SIG-M5 treated with dmso at 0.1 percent for 504 hours (cell line): Measurements from ENCODE around the gene CYTH4.
"Not testable (repeated sequence)": the region's sequence is repeated elsewhere in the genome, so short reads cannot be mapped to it uniquely, and the experiment has no call there.

Experiments used
- DNase-seq: peaks from one replicate; lab custom pipeline; 2025; ENCODE audit not compliant: unreplicated experiment; lab: John Stamatoyannopoulos, UW

CYTH4 gene

GRCh38 chr22:37325039-37325395, 42.7 kb downstream of the CYTH4 start:
- DNase-seq = no peak

DNA sequence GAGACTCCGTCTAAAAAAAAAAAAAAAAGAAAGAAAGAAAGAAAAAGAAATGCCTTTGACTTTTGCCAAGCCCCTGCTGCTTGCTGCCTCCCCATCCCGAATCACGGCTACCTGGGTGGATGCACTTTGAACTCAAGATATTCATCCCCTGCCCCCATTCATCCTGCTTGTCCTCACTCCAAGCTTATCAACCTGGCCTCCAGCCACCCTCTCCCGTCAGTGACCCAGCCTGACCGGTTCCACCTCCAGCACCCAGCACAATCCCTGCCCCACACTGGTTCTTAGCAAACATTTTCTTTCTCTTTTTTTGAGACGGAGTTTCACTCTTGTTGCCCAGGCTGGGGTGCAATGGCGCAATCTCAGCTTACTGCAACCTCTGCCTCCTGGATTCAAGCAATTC, 44.4 kb downstream of the CYTH4 start:
- no peak for DNase-seq

- no peak for DNase-seq
Observed at GRCh38 chr22:37328017-37328416, 45.7 kb downstream of the CYTH4 start.

DNA sequence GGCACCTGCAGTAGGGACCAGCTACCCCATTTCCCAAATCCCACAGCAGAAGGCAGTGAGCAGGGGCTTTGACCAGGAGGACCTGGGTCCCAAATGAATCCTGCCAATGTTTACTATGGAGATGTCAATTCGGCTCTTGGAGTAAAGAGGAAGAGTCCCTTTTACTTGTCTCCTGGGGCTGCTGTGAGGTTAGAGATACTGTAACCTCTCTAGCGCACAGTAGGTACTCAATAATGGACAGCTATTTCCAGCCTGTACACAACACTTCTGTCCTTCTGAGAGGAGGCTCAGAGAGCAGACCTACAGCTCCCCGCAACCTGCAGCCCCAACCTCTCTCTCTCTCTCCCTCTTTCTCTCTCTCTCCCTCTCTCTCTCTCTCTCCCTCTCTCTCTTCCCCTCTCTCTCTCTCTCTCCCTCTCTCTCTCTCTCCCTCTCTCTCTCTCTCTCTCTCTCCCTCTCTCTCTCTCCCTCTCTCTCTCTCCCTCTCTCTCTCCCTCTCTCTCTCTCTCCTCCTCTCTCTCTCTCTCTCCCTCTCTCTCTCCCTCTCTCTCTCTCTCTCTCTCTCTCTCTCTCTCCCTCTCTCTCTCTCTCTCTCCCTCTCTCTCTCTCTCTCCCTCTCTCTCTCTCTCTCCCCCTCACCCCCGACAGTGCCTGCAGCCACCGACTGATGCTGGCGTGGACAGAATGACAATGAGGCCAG, 46.4 kb downstream of the CYTH4 start:
- DNase-seq = not testable (repeated sequence)

GRCh38 chr22:37329238-37330140, 47.2 kb downstream of the CYTH4 start:
- no peak for DNase-seq

DNA sequence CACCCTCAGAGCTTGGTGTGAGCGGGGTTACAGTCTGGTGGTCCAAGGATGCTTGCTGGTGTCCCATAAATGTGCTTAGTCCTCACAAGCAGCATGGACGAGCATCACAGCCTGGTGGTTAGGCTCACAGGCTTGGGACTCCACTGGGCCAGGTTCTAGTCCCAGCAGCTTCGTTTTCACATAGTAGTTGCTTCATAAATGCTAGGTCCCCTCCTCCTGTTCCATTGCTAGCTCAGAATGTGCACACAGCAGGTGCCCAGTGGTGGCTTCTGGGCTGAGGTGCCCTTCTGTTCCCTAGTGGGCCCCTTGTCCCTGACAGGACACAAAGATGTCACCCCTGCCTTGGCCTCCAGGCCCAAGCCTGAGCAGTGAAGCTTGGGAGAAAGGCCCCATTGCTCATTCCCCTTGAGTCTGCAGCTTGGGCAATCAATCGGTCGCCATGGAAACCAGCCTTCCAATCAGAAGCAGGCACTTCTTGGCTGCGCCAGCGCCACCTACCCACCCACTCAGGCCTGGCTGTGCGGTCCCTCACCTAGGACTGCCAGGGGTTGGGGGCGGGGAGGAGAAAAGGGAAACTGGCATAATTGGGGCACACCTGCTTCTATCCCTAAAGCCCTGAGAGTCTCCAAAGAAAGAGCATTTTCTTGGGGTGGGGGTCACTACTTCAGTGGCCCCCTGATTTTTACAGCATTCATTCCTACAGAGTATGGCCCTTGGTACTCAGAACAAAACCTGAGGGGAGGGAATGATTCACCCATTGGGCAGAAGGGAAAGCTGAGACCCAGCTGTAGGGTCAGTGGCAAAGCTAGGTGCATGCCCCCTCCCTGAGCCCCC, 48.1 kb downstream of the CYTH4 start:
- peak; percentile 70 for DNase-seq

DNA sequence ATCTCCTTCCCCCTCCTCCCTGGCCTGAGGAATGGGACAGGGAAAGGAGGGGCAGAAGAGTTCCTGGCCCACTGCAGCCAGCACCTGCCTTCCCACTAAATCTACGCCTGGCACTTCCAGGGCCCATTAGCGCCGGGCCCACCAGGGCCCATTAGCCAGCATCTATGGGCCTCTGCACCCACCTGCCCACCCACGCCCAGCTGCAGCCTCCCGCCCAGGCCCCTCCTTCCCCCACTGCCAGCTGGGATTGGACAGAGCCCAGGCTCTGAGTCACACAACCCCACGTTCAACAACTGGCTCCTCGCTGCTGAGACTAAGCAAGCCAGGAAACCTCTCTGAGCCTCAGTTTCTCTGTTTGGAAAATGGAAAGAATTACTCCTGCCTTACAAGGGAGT, 48.7 kb downstream of the CYTH4 start:
- no peak for DNase-seq

DNA sequence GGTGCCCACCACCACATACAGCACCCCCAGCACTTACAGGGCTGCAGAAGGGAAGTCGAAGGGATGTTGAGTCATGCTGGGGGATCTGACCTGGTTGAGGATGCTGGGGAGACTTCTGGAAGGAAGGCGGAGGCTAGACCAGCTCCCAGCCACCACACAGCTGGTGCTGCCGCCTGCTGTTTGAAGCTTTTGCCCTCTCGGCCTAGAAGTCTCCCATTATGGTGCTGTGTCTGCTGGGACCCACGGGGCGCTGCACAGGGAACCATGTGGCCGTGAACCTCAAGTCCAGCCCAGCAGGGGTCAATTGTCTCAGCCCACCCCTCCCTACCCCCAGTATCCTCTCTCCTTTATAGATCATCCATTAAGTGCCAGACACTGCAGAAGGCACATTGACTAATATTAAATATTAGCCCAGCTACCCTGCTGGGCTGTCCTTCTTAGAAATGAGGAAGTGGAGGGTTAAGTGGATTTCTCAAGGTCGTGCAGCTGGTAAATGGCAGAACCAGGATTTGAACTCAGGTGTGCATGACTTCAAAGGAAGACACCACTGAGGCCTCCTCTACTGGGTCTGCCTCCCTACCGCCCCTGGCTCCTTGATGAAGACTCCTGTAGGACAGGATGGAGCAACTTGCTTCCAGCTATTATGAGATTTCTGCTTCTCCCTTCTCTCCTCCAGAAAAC, 49.7 kb downstream of the CYTH4 start:
- peak; percentile 15 for DNase-seq

DNA sequence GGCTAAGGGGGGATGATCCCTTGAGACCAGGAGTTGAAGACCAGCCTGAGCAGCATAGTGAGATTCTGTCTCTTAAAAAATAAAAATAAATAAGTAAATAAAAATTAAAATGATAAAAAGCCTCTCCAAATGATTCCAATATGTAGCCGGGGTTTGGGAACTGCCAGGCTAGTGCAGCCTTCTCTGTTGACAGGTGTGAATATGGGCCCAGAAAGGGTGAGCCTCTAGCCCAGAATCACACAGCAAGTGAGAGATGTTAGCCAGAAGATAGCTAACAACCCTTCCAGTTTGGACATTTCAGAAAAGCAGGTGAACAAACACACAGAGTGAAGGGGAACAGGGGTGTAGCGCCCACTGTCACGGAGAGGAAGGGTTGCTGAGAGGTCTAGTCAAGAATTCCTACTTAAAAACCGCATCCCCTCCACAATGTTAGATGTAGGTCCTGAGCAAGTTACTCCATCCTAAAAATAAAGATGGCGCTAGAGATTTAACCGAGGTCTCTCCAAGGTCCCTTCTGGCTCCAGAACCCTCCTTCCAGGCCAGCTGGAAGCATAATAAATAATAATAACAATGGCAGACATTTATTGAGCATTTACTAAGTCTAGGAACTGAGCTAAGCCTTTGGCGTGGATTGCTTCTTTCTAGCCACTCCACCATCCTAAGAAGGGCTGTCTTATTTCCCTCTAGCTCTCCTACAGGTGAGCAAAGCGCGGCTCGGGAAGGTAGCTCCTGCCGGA, 51.6 kb downstream of the CYTH4 start:
- DNase-seq = no peak

DNA sequence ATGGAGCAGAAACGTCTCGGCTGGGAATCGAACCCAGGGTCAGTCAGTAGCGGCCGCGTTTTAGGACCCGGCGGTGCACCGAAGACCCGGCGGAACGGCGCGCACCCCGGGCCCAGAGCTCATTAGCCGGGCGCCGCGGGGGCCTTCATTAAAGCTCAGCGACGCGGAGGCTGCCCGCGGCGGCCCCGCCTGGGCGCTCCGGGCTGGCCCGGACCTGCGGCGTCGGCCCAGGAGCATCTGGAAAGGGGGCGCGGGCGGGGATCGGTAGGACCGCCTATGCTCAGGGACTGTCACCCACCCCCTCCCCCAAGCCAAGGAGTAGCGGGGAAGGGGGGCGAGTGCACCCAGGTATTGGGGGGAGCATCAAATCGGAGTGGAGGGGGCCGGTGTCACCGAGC, 52.2 kb downstream of the CYTH4 start:
- DNase-seq = no peak

DNA sequence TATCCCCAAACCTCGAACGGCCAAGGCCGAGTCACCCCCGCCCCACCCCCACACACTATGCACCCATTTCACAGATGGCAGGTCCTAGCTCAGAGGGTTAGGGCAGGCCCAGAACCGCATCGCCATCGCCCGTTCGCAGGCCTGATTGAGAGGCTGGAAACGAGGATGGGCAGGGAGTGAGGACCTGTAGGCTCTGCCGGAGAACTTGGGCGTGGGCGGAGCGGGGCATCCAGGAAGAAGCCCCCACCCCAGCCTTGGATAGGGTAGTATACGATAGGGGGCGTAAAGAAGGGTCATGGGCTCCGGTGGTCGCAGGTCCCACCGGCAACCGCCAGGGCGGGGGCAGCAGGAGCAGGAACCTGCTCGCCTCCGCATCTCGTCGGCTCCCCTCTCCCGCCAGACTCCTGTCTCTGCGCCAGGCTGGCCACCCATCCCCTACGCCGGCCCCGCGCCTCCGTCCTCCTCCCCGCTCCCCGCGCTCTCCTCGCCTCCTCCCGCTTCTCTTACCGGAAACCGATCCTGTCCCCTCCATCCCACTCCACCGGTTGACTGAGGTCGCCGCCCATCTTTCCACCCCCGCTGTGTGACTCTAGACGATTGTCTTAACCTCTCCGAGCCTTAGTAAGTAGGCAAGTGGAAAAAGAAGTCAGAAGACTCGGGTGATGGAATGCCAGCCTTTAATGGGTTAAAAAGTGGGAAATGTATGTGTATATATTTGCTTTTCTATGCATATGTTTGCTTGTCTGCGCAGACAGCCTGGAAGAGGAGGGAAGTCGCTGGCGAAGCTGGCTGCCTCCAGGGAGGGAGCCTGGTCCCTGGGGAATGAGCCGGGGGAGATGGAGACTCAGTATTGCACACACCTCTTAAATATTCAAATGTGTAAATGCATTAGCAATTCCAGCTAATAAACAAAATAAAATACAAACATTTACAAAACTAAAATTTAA, 52.8 kb downstream of the CYTH4 start:
- no peak for DNase-seq

- no peak for DNase-seq
Observed at GRCh38 chr22:37335806-37336199, 53.5 kb downstream of the CYTH4 start.

- DNase-seq = no peak
Observed at GRCh38 chr22:37336579-37336978, 54.3 kb downstream of the CYTH4 start.

- no peak for DNase-seq
Observed at GRCh38 chr22:37337204-37337943, 55.1 kb downstream of the CYTH4 start.

DNA sequence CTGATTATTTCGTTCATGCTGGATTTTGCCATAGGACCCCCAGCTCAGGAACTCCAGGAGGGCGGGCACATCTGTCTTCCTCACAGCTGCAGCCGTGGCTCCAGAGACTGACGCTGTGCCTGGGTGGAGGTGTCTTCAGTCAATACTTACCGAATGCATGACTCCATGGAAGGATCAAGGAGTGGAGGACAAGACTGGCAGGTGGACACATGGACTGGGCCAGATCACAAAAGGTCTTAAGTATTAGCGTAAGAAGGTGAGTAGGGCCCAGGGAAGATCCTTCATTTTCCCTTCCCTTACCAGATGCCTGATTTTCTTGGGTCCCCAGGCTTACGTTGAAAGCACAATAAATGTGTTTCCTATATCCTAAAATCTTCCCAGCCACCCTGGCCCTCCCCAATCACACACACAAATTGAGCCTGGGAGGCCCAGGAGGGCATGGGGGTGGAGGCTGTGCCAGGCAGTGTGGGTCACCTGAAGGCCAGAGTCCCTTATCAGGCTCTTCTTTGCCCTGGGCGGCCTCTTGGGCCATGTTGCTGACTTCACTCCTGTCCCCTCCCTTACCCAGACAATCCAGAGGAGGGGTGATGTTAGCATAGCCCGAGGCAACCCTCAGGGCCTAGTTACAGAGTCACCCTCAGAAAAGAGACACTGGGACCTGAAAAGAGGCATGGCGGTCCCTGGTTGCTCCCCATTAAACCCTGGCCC, 56.4 kb downstream of the CYTH4 start:
- DNase-seq = no peak

- no peak for DNase-seq
Observed at GRCh38 chr22:37340331-37341262, 58.3 kb downstream of the CYTH4 start.

GRCh38 chr22:37342065-37342464, 59.8 kb downstream of the CYTH4 start:
- no peak for DNase-seq
